ENCODE measurements around the gene KCNK7.

- TF ChIP-seq EZH2 (IDR thresholded peaks at IDR 0.05; ENCODE audit: insufficient read depth, low read length) (no peak), CTCF (IDR thresholded peaks at IDR 0.05; ENCODE audit: insufficient read depth, low read depth, low read length) (no peak)
These were observed 39.5 kb upstream of the KCNK7 start for GRCh38 chr11:65634905-65635731.

Data from astrocyte (in vitro differentiated cells and primary cell).